Transverse colon (tissue), 4 donors: ENCODE measurements around the gene NEK10. TPM values are rescaled to one million over a fixed set of nuclear protein-coding genes. Genes with fewer than 3 reads are reported as not detected.

Experiments used
- DNase-seq: peaks from one replicate; pipeline ENCODE4 v3.0.0-alpha.2; 2019
- H3K27ac ChIP-seq, 4 donors: fragments of 200-600 bp; sonication (generic); 2 replicates each; pipeline ENCODE4 v1.5.1; 2016 to 2018; ENCODE audit warnings: inconsistent platforms in 4 of 4
- H3K27me3 ChIP-seq: fragments of 200-600 bp; sonication (generic); 2 replicates; pipeline ENCODE4 v1.5.1; 2017; ENCODE audit warnings: inconsistent platforms
- H3K36me3 ChIP-seq, 4 donors: fragments of 200-600 bp; sonication (generic); 2 replicates each; pipeline ENCODE4 v1.5.1; 2017 to 2019; ENCODE audit warnings: inconsistent platforms in 4 of 4
- H3K4me1 ChIP-seq, 4 donors: fragments of 200-600 bp; sonication (generic); 2 replicates each; pipeline ENCODE4 v1.5.1; 2017 to 2020; ENCODE audit warnings: inconsistent platforms in 4 of 4
- H3K4me3 ChIP-seq, 4 donors: fragments of 200-600 bp; sonication (generic); 1 replicate in 1 of 4; 2 replicates in 3 of 4; pipeline versions ENCODE4 v1.5.1 to v1.6.1; 2017 to 2019; ENCODE audit warnings: inconsistent platforms in 4 of 4
- H3K9me3 ChIP-seq, 2 donors: fragments of 200-600 bp; sonication (generic); 2 replicates each; pipeline ENCODE4 v1.5.1; 2017 to 2019; ENCODE audit warnings: inconsistent platforms in 2 of 2
- CTCF ChIP-seq, 5 experiments: fragments of 200-600 bp in 3 of 5; fragments of 450-650 bp in 2 of 5; sonication (generic) in 3 of 5; IDR thresholded peaks; 1 replicate in 2 of 5; 2 replicates in 3 of 5; pipeline ENCODE4 v1.5.1; 2016 to 2017; ENCODE audit warnings: antibody characterized with exemption in 5 of 5, inconsistent platforms in 3 of 5, mild to moderate bottlenecking in 2 of 5, moderate library complexity in 1 of 5
- EP300 ChIP-seq: sonication (generic); formaldehyde crosslinking; IDR thresholded peaks from one replicate; pipeline ENCODE4 v1.6.1; 2017; ENCODE audit warnings: antibody characterized with exemption, low read depth
- POLR2A ChIP-seq: fragments of 450-650 bp; IDR thresholded peaks from one replicate; pipeline ENCODE4 v1.6.1; 2016; ENCODE audit warnings: antibody characterized with exemption, mild to moderate bottlenecking, moderate library complexity
- POLR2AphosphoS5 ChIP-seq, 3 donors: sonication (generic); formaldehyde crosslinking; IDR thresholded peaks; one replicate each; pipeline ENCODE4 v1.6.1; 2016; ENCODE audit warnings: antibody characterized with exemption in 3 of 3
- WGBS, 2 donors: methylation state at CpG; one replicate each; pipeline ENCODE4 v1.1.5; 2018; ENCODE audit warnings: low coverage in 1 of 2; 5-methylcytosine and 5-hydroxymethylcytosine counted together
- in situ Hi-C, 4 donors: fragments of 200-750 bp; cut with MboI; loops; one replicate each; pipeline versions ENCODE4 v1.15.0 to v1.15.1; 2017; ENCODE audit warnings: low sequenced_read_pairs in 3 of 4, low pct_ligation_motif_present in 1 of 4, low pct_unique_long_range_greater_than_20kb in 1 of 4
- intact Hi-C: fragments of 100-400 bp; cut with DNase I; formaldehyde crosslinking; loops from one replicate; pipeline ENCODE4 v1.15.1; 2023; ENCODE audit warnings: low total_unique reads
- total RNA-seq, 4 donors: library from RNA; depleted of rRNA; stranded (reverse); fragments of >200 nt; gene quantifications; one replicate each; pipeline ENCODE4 v1.1.0, GENCODE V29; 2016

NEK10 gene
- total RNA-seq, 4 donors from 2014 or later: 1.1 to 3.2 (median 1.7) TPM

- peaks cover 0 to 8% (median 0%) of the 10 kb centered on the region in 4 donors for H3K4me1 ChIP-seq
- H3K27ac ChIP-seq: no peak overlapping the region
- in situ Hi-C loops (loop anchor here in 3 of 4 donors (10.0 to 25.0 kb wide), 4 partner anchors 106 to 549 kb away; no protein-coding TSS in a partner anchor), intact Hi-C loops (no loop called here)
- H3K36me3 ChIP-seq: no peaks in the 10 kb centered on the region
- H3K4me3 ChIP-seq: no peak overlapping the region
- TF ChIP-seq POLR2A (no peak), POLR2AphosphoS5 (IDR thresholded peaks at IDR 0.05) (no peak), CTCF (IDR thresholded peaks at IDR 0.05) (no peak), EP300 (no peak)
- no peaks in the 10 kb centered on the region for H3K9me3 ChIP-seq
- no peaks in the 10 kb centered on the region for H3K27me3 ChIP-seq
- no peak for DNase-seq
Measured at GRCh38 chr3:27138562-27138961, 230.6 kb downstream of the NEK10 start.

DNA sequence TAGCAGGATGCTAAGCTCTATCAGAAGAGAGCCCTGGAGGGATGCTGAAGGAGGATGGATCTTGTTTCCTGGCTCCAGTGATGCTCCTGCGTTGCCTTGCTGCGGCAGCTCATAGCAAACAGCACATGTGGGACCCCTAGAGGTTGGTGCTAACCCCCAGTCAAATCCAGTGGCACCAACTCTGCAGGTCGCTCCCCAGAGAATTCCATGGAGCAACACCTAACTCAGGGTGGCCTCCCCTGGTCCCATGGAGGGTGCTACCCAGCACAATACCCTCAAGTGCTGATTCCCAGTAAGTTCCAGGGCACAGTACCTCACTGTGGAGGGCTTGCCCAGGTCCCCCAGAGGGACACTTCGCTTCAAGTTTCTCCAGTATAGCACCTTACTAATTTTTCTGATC, 231.2 kb downstream of the NEK10 start:
- DNase-seq: no peak
- 77% methylated on average over 4 of the region's 4 CpGs; no CpG with 5 or more reads in 1 of the 2 donors for WGBS, 2 donors
- H3K4me3 ChIP-seq: no peak overlapping the region
- H3K36me3 ChIP-seq: no peaks in the 10 kb centered on the region
- intact Hi-C loops (no loop called here), in situ Hi-C loops (loop anchor here in 3 of 4 donors (10.0 to 25.0 kb wide), 4 partner anchors 107 to 549 kb away; no protein-coding TSS in a partner anchor)
- no peak overlapping the region for H3K27ac ChIP-seq
- H3K9me3 ChIP-seq: no peaks in the 10 kb centered on the region
- TF ChIP-seq POLR2AphosphoS5 (IDR thresholded peaks at IDR 0.05) (no peak), CTCF (IDR thresholded peaks at IDR 0.05) (no peak), POLR2A (no peak), EP300 (no peak)
- peaks cover 0 to 8% (median 0%) of the 10 kb centered on the region in 4 donors for H3K4me1 ChIP-seq
- no peaks in the 10 kb centered on the region for H3K27me3 ChIP-seq

DNA sequence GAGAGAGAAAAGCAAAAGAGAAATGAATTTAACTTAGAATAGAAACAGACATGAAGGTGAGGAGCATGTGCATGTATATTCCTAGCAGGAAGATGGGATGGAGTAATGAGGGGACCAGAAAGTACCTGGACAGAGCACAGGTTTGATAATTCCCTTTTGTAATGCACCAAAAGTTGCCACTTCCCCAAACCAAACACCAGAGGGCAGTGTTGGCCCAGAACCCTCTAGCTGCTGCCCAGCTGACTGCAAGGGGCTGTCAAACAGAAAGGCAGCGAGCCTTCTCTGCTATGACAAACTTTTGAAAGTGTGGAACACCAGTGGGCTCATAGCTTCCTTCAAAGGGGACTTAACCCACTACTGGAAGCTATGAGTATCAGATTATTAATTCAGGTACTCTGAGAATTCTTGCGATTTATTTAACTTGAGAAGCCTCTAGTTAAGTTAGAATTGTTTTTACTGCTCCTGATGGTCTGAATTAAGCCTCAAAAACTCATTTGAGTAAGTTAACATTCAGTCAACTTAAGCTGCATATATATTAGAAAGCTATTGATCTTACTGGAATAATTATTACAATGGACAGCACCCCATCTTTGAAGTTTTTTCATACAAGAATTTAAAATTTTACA, 234.9 kb downstream of the NEK10 start:
- Histone ChIP-seq H3K9me3 (no peaks in the 10 kb centered on the region), H3K4me1 (peaks cover 0 to 8% (median 0%) of the 10 kb centered on the region in 4 donors), H3K27me3 (no peaks in the 10 kb centered on the region), H3K27ac (no peak overlapping the region), H3K36me3 (no peaks in the 10 kb centered on the region), H3K4me3 (no peak overlapping the region)
- intact Hi-C loops: no loop called here
- WGBS, 2 donors: 47 to 50% methylated on average over 2 of the region's 2 CpGs
- in situ Hi-C loops: loop anchor here in 3 of 4 donors (10.0 to 25.0 kb wide), 4 partner anchors 111 to 553 kb away; no protein-coding TSS in a partner anchor
- DNase-seq: peak; percentile 68
- TF ChIP-seq POLR2AphosphoS5 (IDR thresholded peaks at IDR 0.05) (no peak), CTCF (IDR thresholded peaks at IDR 0.05) (peak; percentile 77 to 90 (median 89)), POLR2A (no peak)

DNA sequence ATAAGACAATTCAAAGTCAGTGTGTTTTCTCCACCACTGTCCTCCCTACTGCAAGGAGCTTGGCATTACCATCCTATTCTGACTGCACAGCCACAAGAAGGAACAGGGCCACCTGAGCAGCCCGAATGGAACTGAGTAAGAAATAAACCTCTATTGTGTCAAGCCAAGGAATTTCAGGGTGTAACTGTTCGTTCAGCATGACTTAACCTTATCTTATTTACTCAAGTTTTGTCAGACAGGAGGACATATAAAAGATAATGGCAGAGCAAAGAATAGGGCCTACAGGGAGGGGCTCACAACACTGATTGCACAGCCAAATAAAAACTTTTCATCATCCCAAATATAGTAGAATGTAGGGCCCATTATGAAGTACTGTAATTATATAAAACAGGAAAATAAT, 236.1 kb downstream of the NEK10 start:
- intact Hi-C loops (no loop called here), in situ Hi-C loops (loop anchor here in 3 of 4 donors (10.0 to 25.0 kb wide), 4 partner anchors 112 to 554 kb away; no protein-coding TSS in a partner anchor)
- H3K4me1 ChIP-seq: peaks cover 0 to 8% (median 0%) of the 10 kb centered on the region in 4 donors
- DNase-seq: no peak
- no peak overlapping the region for H3K27ac ChIP-seq
- H3K27me3 ChIP-seq: no peaks in the 10 kb centered on the region
- no peaks in the 10 kb centered on the region for H3K9me3 ChIP-seq
- TF ChIP-seq CTCF (IDR thresholded peaks at IDR 0.05) (no peak), POLR2A (no peak), POLR2AphosphoS5 (IDR thresholded peaks at IDR 0.05) (no peak)
- 19 to 39% methylated on average over 2 of the region's 2 CpGs for WGBS, 2 donors
- H3K36me3 ChIP-seq: no peaks in the 10 kb centered on the region
- H3K4me3 ChIP-seq: no peak overlapping the region
